Stomach (tissue), 9 donors: ENCODE data around the gene FADS3. TPM values are rescaled to one million over a fixed set of nuclear protein-coding genes. Genes with fewer than 3 reads are reported as not detected.
A peak's percentile ranks its signal among the peaks of the same experiment; 100 is the strongest.

ENCODE experiments used
- DNase-seq, 2 donors: peaks; one replicate each; pipeline versions ENCODE4 v3.0.0 to v3.0.0-alpha.2; 2013 to 2019
- H3K27ac ChIP-seq, 5 donors: fragments of 200-600 bp in 4 of 5; sonication (generic) in 4 of 5; one replicate each; pipeline ENCODE4 v1.5.1; 2013 to 2019; ENCODE audit warnings: mild to moderate bottlenecking in 1 of 5, moderate library complexity in 1 of 5
- H3K27me3 ChIP-seq, 3 donors: fragments of 200-600 bp; sonication (generic); one replicate each; pipeline ENCODE4 v1.5.1; 2017 to 2019; ENCODE audit warnings: mixed run types in 1 of 3
- H3K36me3 ChIP-seq, 4 donors: fragments of 200-600 bp; sonication (generic); 1 replicate in 3 of 4; 2 replicates in 1 of 4; pipeline ENCODE4 v1.5.1; 2016 to 2019
- H3K4me1 ChIP-seq, 4 donors: fragments of 200-600 bp; sonication (generic); one replicate each; pipeline ENCODE4 v1.5.1; 2016 to 2019
- H3K4me3 ChIP-seq, 4 donors: fragments of 200-600 bp; sonication (generic) in 3 of 4; one replicate each; pipeline ENCODE4 v1.5.1; 2016 to 2019; ENCODE audit warnings: mild to moderate bottlenecking in 1 of 4
- H3K9me3 ChIP-seq, 4 donors: fragments of 200-600 bp; sonication (generic); one replicate each; pipeline ENCODE4 v1.5.1; 2016 to 2019
- EP300 ChIP-seq: sonication (generic); formaldehyde crosslinking; IDR thresholded peaks from one replicate; pipeline ENCODE4 v1.6.1; 2017; ENCODE audit warnings: antibody characterized with exemption
- POLR2A ChIP-seq, 4 donors: fragments of 450-650 bp; IDR thresholded peaks; one replicate each; pipeline ENCODE4 v1.6.1; 2016; ENCODE audit warnings: antibody characterized with exemption in 4 of 4, control low read depth in 2 of 4, mild to moderate bottlenecking in 1 of 4, moderate library complexity in 1 of 4
- POLR2AphosphoS5 ChIP-seq, 3 donors: sonication (generic); formaldehyde crosslinking; IDR thresholded peaks; one replicate each; pipeline ENCODE4 v1.6.1; 2016; ENCODE audit warnings: antibody characterized with exemption in 3 of 3
- WGBS, 5 donors: extraction: QIAGEN DNeasy Blood & Tissue Kit in 3 of 5; methylation state at CpG; one replicate each; pipeline versions ENCODE4 v1.1.5 to v1.1.7; 2013 to 2018; 5-methylcytosine and 5-hydroxymethylcytosine counted together
- intact Hi-C: fragments of 100-400 bp; cut with DNase I; formaldehyde crosslinking; loops from one replicate; pipeline ENCODE4 v1.15.1; 2023; ENCODE audit warnings: low total_unique reads
- polyA plus RNA-seq, 3 donors: library from polyadenylated mRNA; stranded (reverse); fragments of 200-250 nt; gene quantifications; one replicate each; pipeline ENCODE4 v1.2.3, GENCODE V29; 2013
- total RNA-seq, 5 donors: library from RNA; depleted of rRNA; stranded (reverse); fragments of >200 nt; gene quantifications; one replicate each; pipeline versions ENCODE4 v1.1.0 to v1.2.3, GENCODE V29; 2014 to 2016
- TF ChIP-seq, protein P1 (sequence below), 7 experiments: fragments of 450-650 bp in 4 of 7; fragments of 200-600 bp in 3 of 7; sonication (generic) in 3 of 7; IDR thresholded peaks; one replicate each; pipeline ENCODE4 v1.5.1; 2016 to 2019; ENCODE audit warnings: antibody characterized with exemption in 7 of 7, control low read depth in 2 of 7, mild to moderate bottlenecking in 1 of 7
- donor health status: healthy with polysubstance abuse.
- donor health status: Bipolar disorder and iron deficiency.
- donor health status: healthy.

The FADS3 gene
- total and polyA plus RNA-seq, 8 donors, result 2.6 to 140 (median 17.5) TPM

DNA sequence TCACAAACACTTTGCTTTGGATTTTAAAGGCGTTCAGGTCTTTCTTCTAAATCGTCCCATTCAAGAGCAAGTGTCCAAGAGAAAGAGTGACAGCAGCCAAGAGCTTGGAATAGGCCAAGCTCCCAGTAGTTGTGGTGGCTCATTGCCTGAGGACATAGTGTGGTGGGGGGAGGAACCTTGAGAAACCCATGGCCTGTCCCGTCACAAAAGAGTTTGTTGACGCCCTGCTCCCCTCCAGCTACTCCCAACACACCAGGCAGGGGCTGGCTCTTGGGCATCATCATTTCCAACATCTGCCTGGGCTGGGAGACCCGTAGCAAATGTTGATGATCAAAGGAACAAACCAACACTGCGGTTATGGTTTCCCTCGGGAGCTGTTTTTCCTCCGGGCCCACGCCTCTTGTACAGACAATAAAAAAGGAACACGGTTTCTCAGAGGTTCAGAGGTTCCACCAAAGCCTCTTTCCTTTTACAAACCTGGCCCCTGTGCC is 20.8 kb downstream of the FADS3 start:
- intact Hi-C loops, result no loop called here

DNA sequence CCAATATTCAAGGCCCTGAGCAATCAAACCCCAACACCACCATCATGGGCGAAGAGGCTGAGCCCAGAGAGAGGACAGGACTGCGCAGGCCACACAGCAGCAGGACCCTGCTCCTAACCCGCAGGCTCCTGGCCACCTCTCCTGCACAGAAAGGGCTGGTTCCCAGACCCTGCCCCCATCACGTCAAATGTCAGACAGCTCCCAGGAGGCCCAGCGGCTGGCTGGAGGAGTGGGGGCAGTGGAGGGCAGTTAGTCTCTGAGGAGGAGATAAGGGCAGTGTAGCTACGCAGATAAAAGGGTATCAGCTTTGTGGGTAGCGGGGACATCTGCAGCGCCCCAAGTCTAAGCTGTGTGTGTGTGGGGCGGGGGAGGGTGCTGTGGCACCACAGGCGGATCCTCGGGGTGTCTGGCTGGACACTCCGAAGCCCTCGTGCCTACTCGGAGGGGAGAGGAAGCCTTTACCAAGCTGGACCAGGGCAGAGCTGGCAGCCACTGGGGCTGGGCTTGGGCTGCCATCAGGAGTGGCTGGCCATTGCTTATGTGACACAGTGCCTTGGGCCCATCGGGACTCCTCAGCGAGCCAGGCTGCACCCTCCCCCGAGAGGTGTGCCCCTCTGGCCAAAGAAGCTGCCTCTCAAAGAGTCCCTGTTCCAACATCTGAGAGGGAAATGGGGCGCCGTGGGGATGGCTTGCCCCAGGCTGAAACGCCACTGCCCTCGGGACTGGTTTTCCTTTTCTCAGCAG is 21.5 kb downstream of the FADS3 start:
- Histone ChIP-seq H3K4me3 (no peak overlapping the region), H3K9me3 (no peaks in the 10 kb centered on the region), H3K4me1 (peaks cover 0 to 20% (median 11%) of the 10 kb centered on the region in 4 donors), H3K27me3 (peaks cover 0 to 12% (median 0%) of the 10 kb centered on the region in 3 donors), H3K36me3 (peaks cover 0 to 21% (median 10%) of the 10 kb centered on the region in 4 donors), H3K27ac (peak overlapping the region in 1 of 5 donors; percentile 22)
- no peak for DNase-seq
- TF ChIP-seq, protein P1, sequence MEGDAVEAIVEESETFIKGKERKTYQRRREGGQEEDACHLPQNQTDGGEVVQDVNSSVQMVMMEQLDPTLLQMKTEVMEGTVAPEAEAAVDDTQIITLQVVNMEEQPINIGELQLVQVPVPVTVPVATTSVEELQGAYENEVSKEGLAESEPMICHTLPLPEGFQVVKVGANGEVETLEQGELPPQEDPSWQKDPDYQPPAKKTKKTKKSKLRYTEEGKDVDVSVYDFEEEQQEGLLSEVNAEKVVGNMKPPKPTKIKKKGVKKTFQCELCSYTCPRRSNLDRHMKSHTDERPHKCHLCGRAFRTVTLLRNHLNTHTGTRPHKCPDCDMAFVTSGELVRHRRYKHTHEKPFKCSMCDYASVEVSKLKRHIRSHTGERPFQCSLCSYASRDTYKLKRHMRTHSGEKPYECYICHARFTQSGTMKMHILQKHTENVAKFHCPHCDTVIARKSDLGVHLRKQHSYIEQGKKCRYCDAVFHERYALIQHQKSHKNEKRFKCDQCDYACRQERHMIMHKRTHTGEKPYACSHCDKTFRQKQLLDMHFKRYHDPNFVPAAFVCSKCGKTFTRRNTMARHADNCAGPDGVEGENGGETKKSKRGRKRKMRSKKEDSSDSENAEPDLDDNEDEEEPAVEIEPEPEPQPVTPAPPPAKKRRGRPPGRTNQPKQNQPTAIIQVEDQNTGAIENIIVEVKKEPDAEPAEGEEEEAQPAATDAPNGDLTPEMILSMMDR (IDR thresholded peaks at IDR 0.05), result no peak
- TF ChIP-seq EP300, result no peak
- TF ChIP-seq POLR2A (IDR thresholded peaks at IDR 0.05), result no peak
- TF ChIP-seq POLR2AphosphoS5 (IDR thresholded peaks at IDR 0.05), result no peak
- WGBS, 5 donors, result 61 to 65% (median 62%) methylated on average over 14 to 21 of the region's 21 CpGs
- intact Hi-C loops, result no loop called here

More for the DNA sequence above, 20.8 kb downstream of the FADS3 start:
- DNase-seq, result no peak
- peaks cover 0 to 20% (median 11%) of the 10 kb centered on the region in 4 donors for H3K4me1 ChIP-seq
- no peaks in the 10 kb centered on the region for H3K9me3 ChIP-seq
- peaks cover 0 to 12% (median 0%) of the 10 kb centered on the region in 3 donors for H3K27me3 ChIP-seq
- TF ChIP-seq EP300 (no peak), POLR2A (IDR thresholded peaks at IDR 0.05) (no peak), POLR2AphosphoS5 (IDR thresholded peaks at IDR 0.05) (no peak)
- TF ChIP-seq, protein P1 (IDR thresholded peaks at IDR 0.05), result no peak
- peaks cover 0 to 18% (median 7%) of the 10 kb centered on the region in 4 donors for H3K36me3 ChIP-seq
- peak overlapping the region in 2 of 5 donors; percentile 7 to 46 for H3K27ac ChIP-seq
- 36 to 60% (median 46%) methylated on average over 9 to 10 of the region's 10 CpGs for WGBS, 5 donors
- H3K4me3 ChIP-seq, result no peak overlapping the region

DNA sequence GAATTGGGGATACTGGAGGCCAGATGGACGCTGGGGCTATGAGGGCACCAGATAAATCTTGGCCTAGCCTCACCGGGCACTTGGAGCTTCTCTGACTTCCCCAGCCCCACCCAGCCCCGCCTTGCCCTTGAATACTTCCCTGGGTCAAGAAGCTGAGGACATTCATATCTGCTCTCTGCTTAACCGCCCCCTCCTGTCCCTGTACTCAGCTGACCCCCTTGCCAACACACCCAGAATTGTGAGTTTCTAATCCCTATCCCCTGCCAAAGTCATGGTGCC is 22.0 kb downstream of the FADS3 start:
- Histone ChIP-seq H3K36me3 (peaks cover 0 to 26% (median 12%) of the 10 kb centered on the region in 4 donors), H3K4me3 (no peak overlapping the region), H3K9me3 (no peaks in the 10 kb centered on the region), H3K4me1 (peaks cover 0 to 17% (median 9%) of the 10 kb centered on the region in 4 donors), H3K27me3 (peaks cover 0 to 12% (median 0%) of the 10 kb centered on the region in 3 donors), H3K27ac (no peak overlapping the region)
- TF ChIP-seq, protein P1 (IDR thresholded peaks at IDR 0.05), result no peak
- TF ChIP-seq POLR2AphosphoS5 (IDR thresholded peaks at IDR 0.05) (no peak), EP300 (no peak), POLR2A (IDR thresholded peaks at IDR 0.05) (no peak)
- intact Hi-C loops, result no loop called here
- WGBS, 5 donors, result 40 to 57% (median 50%) methylated on average over 3 to 4 of the region's 4 CpGs
- DNase-seq, result no peak

DNA sequence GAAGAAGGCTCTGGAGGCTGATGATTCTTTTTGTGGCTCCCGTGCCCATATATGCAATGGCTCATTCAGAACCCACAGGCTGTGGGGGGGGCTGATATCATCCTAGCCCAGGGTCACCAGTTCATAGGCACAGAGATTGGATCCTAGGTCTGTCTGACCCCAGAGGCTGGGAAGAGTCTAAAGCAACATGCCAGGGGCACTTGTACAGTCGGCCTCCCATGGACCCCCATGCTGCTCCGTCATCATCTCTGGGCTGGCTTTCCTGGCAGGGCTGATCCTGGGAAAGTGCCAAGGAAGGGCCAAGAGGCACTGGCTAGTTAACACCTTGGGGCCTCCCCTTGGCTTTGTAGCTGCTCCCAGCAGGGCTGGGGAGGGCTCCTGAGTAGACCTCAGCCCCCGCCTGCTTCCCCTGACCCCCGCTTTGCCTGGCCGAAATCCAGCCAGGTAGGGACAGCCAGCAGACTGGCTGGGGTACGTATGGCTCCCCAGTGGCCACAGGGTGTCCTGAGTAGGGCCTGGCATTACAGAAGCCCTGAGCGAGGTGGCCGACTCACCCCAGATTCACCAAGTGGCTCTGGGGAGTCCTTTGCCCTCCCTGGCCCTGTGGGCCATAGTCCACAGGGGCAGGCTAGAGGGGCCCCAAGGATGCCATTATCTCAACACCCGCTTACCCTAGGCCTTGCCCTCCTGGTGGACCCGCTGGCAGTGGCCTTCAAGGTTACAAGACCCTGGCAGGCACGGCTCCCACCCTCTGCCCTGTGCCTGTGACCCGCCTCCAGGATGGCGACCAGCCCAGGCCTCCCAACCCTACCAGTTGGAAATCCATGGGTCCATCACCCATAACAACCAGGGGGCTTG is 22.5 kb downstream of the FADS3 start:
- Histone ChIP-seq H3K4me1 (peaks cover 0 to 15% (median 7%) of the 10 kb centered on the region in 4 donors), H3K27me3 (peaks cover 0 to 12% (median 0%) of the 10 kb centered on the region in 3 donors), H3K36me3 (peaks cover 0 to 28% (median 14%) of the 10 kb centered on the region in 4 donors), H3K4me3 (no peak overlapping the region), H3K9me3 (no peaks in the 10 kb centered on the region), H3K27ac (no peak overlapping the region)
- DNase-seq, result no peak
- 75 to 86% (median 83%) methylated on average over 11 to 14 of the region's 14 CpGs for WGBS, 5 donors
- intact Hi-C loops, result no loop called here
- no peak for TF ChIP-seq POLR2AphosphoS5 (IDR thresholded peaks at IDR 0.05)
- TF ChIP-seq, protein P1 (IDR thresholded peaks at IDR 0.05), result no peak
- no peak for TF ChIP-seq POLR2A (IDR thresholded peaks at IDR 0.05)
- no peak for TF ChIP-seq EP300
